AG04450 (cell line): ENCODE data around the gene MEAF6. TPM values are rescaled to one million over a fixed set of nuclear protein-coding genes. Genes with fewer than 3 reads are reported as not detected.

Experiments
- CTCF ChIA-PET: fragments of 300-600, 350-600 bp; formaldehyde crosslinking; extraction: SDS; loops from one replicate; lab custom pipeline; 2022; ENCODE audit warnings: antibody characterized with exemption, inconsistent platforms; lab: Charles Lee
- POLR2A ChIA-PET: fragments of 350-600 bp; formaldehyde crosslinking; extraction: SDS; loops from one replicate; lab custom pipeline; 2021; ENCODE audit warnings: antibody characterized with exemption, inconsistent platforms; lab: Yijun Ruan, JAX
- DNase-seq: peaks from one replicate; pipeline ENCODE4 v3.0.0-alpha.2; 2011; ENCODE audit warnings: low read depth, low spot score
- H3K27ac ChIP-seq: one replicate; pipeline ENCODE4 v1.5.1; 2012; ENCODE audit warnings: low read depth, low read length, control low read depth
- H3K27me3 ChIP-seq: one replicate; pipeline ENCODE4 v1.6.0; 2012; ENCODE audit warnings: low read length; ENCODE audit not compliant: control insufficient read depth, insufficient read depth
- H3K4me3 ChIP-seq: 2 replicates; pipeline ENCODE4 v1.5.1; 2011; ENCODE audit warnings: mild to moderate bottlenecking, low read depth, low read length, control low read depth
- H3K9me3 ChIP-seq: 2 replicates; pipeline ENCODE4 v1.5.1; 2012; ENCODE audit warnings: low read length; ENCODE audit not compliant: control insufficient read depth, insufficient read depth
- polyA plus RNA-seq: library from polyadenylated mRNA; depleted of rRNA; stranded (reverse); fragments of >200 nt; gene quantifications from 2 replicates; pipeline ENCODE4 v1.2.3, GENCODE V29; 2011
- TF ChIP-seq, protein P1 (sequence below): IDR thresholded peaks from 2 replicates; pipeline ENCODE4 v1.5.1; 2011; ENCODE audit warnings: low read depth, low read length, control low read depth, inconsistent platforms

The MEAF6 gene
- polyA plus RNA-seq, 1 experiment = 69.6 TPM

DNA sequence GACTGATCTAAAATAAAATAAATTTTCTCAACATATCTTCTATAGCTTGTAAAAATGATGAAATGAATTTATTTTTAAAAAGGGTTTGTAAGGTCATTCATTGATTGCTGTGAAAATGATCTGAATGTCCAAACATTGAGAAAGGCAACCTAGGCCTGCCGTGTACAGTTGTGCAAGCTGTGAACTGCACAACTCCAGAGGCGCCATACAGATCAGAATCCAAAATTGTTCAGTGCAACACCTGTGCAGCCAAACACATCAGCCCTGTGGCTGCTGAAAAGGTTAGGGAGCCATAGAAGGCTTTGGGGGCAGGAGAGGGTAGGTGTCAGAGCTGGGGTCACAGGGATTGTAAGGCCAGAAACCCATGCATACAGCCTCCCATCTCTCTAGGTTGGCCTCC lies 50.1 kb downstream of the MEAF6 start:
- H3K9me3 ChIP-seq = no peaks in the 10 kb centered on the region
- no peak overlapping the region for H3K27ac ChIP-seq
- no peak for DNase-seq
- H3K27me3 ChIP-seq = no peaks in the 10 kb centered on the region
- no peak overlapping the region for H3K4me3 ChIP-seq
- ChIA-PET CTCF (interaction anchor here (0.7 to 2.0 kb wide), 4 partner anchors 8 to 219 kb away, joined by 3 to 9 read pairs (median 4); no protein-coding TSS in a partner anchor), POLR2A (interaction anchor here (0.7 kb wide), 1 partner anchor 11 kb away, joined by 3 read pairs; the partner anchor contains the start of gene ZC3H12A)
- TF ChIP-seq, protein P1, sequence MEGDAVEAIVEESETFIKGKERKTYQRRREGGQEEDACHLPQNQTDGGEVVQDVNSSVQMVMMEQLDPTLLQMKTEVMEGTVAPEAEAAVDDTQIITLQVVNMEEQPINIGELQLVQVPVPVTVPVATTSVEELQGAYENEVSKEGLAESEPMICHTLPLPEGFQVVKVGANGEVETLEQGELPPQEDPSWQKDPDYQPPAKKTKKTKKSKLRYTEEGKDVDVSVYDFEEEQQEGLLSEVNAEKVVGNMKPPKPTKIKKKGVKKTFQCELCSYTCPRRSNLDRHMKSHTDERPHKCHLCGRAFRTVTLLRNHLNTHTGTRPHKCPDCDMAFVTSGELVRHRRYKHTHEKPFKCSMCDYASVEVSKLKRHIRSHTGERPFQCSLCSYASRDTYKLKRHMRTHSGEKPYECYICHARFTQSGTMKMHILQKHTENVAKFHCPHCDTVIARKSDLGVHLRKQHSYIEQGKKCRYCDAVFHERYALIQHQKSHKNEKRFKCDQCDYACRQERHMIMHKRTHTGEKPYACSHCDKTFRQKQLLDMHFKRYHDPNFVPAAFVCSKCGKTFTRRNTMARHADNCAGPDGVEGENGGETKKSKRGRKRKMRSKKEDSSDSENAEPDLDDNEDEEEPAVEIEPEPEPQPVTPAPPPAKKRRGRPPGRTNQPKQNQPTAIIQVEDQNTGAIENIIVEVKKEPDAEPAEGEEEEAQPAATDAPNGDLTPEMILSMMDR = no peak

DNA sequence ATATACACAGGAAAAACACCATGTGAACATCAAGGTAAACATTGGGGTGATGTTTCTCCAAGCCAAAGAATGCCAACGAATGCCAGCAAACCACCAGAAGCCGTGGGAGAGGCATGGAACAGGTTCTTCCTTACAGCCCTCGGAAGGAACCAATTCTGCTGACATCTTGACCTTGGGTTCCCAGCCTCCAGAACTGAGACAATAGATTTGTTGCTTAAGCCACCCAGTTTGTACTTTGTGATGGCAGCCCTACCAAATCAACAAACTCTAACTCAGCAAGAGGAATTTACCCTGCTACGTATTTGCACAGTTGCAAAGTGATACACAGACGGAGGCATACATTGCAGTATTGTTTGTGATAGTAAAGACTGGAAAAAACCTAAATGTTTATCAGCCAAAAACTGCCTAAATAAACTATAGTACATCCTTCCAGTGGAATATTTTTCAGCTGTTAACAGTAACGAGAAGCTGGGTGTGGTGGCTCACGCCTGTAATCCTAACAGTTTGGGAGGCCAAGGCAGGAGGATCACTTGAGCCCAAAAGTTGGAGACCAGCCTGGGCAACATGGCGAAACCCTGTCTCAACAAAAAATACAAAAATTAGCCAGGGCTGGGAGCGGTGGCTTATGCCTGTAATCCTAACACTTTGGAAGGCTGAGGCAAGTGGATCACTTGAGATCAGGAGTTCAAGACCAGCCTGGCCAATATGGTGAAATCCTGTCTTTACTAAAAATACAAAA lies 52.7 kb downstream of the MEAF6 start:
- Histone ChIP-seq H3K27ac (no peak overlapping the region), H3K4me3 (no peak overlapping the region), H3K9me3 (no peaks in the 10 kb centered on the region), H3K27me3 (no peaks in the 10 kb centered on the region)
- DNase-seq = no peak
- TF ChIP-seq, protein P1 = no peak
- POLR2A ChIA-PET = no interaction called here
- CTCF ChIA-PET = interaction anchor here (1.9 to 2.0 kb wide), 2 partner anchors 25 to 26 kb away, joined by 11 to 16 read pairs; no protein-coding TSS in a partner anchor

DNA sequence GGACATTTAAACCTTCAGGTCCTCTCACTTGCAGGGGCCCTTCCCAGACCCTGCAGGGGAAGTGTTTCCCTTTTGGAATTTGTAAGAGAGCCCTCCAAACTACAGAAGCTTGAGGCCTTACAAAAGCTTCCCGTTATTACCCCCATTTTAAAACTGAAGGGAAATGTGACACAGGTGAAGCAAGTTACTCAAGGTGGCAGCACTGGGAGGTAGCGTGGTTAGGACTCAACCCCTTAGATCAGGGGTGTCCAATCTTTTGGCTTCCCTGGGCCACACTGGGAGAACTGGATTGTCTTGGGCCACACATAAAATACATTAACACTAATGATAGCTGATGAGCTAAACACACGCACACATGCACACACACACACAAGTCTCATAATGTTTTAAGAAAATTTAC lies 56.0 kb downstream of the MEAF6 start:
- Histone ChIP-seq H3K9me3 (no peaks in the 10 kb centered on the region), H3K27me3 (no peaks in the 10 kb centered on the region), H3K4me3 (no peak overlapping the region), H3K27ac (no peak overlapping the region)
- ChIA-PET POLR2A (interaction anchor here (1.3 kb wide), 1 partner anchor 17 kb away, joined by 4 read pairs; no protein-coding TSS in a partner anchor), CTCF (interaction anchor here (0.9 to 1.7 kb wide), 2 partner anchors 29 to 56 kb away, joined by 5 to 11 read pairs; partner anchors contain the start of gene MEAF6)
- TF ChIP-seq, protein P1 = no peak
- no peak for DNase-seq

DNA sequence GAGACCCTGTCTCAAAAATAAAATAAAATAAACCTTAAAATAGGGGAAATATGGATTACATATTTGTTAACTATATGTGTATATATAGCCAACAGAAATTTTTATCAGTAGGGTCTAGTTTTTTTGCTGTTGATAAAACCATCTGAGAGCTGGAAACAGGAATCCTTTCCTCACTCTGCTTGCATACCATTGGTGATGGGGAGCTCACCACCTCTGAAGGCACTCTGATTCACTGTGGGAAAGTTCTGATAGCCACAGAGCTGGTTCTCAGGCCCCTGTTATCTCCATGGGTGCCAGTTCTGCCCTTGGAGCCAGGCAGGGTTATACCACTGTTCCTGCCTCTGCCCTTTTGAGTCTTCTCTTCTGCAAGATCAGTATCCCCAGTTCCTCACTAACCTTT lies 58.0 kb downstream of the MEAF6 start:
- DNase-seq = no peak
- POLR2A ChIA-PET = interaction anchor here (1.0 kb wide), 1 partner anchor 17 kb away, joined by 3 read pairs; no protein-coding TSS in a partner anchor
- CTCF ChIA-PET = interaction anchor here (0.6 to 5.6 kb wide), 4 partner anchors 8 to 226 kb away, joined by 3 to 180 read pairs (median 20); no protein-coding TSS in a partner anchor
- Histone ChIP-seq H3K27ac (no peak overlapping the region), H3K4me3 (no peak overlapping the region), H3K27me3 (no peaks in the 10 kb centered on the region), H3K9me3 (no peaks in the 10 kb centered on the region)
- TF ChIP-seq, protein P1 = no peak

DNA sequence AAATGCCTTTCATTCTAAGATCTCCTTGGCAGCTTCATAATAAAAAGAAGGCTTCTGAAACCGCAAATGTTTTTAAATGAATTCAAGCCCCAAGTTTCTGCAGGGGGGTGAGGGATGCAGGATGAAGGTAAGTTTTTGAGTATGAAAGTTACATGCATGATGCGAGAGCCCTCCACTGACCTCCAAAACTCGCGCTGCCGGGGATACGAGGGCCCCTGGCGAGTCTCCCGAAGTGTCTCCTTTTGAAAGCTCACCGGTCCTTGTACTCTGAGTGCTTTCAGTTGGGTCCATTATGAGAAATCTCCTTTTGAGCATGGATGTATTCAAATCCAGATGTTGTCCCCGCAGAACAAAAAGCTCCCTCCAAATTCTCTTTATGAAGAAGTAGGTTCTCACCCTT lies 59.0 kb downstream of the MEAF6 start:
- ChIA-PET CTCF (interaction anchor here (0.5 to 5.6 kb wide), 14 partner anchors 9 to 229 kb away, joined by 3 to 180 read pairs (median 8); partner anchors contain the start of genes MEAF6 and ZC3H12A), POLR2A (interaction anchor here (1.0 to 1.8 kb wide), 2 partner anchors 18 to 32 kb away, joined by 3 to 4 read pairs; no protein-coding TSS in a partner anchor)
- DNase-seq = no peak
- TF ChIP-seq, protein P1 = no peak
- Histone ChIP-seq H3K27ac (no peak overlapping the region), H3K9me3 (no peaks in the 10 kb centered on the region), H3K27me3 (no peaks in the 10 kb centered on the region), H3K4me3 (no peak overlapping the region)
